ENCODE measurements around the gene TMEM131L. TPM values are rescaled to one million over a fixed set of nuclear protein-coding genes. Genes with fewer than 3 reads are reported as not detected.

Gene TMEM131L
- polyA plus RNA-seq, 2 of the 4 experiments (the other 2 are of a cell fraction) = 3.4 to 5.0 TPM

DNA sequence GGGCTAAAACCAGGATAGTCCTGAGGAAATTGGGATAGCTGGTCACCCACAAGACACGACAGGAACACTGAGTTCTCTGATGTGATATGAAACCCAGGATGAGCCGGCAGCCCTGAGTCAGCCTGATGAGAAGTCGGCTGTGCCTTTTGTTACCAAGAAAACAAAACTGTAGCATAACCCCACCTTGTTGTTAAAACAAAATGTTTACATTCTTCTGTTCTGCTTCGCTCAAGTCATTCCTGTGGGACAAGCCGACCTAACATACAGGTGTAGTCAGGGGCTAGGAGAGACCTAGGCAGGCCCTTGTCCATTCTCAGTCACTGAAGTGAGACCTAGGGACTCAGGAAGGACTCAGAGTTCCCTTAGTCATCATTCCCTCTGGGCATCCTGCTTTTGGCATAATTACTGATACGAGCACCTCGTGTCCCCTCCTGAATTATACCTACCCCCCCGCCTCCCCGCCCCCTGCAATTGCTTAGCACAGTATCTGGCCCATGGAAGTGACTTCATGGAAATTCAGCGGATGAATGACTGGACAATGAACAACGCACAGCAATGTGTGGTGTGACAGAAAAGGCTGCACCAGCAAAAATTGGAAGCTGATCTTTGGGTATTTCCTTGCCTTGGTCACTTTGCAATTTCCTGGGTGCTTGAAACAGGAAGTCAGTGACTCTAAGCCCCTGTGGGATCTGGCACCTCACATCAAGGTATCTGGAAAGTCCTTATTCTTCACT is 186.1 kb downstream of the TMEM131L start:
- Histone ChIP-seq H3K4me3 (no peak overlapping the region), H3K4me2 (no peak overlapping the region), H3K4me1 (no peaks in the 10 kb centered on the region), H3K27ac (no peak overlapping the region), H3K9me3 (no peaks in the 10 kb centered on the region)
- no peak for FAIRE-seq
- ChIA-PET POLR2A (no interaction called here), CTCF (interaction anchor here (0.6 to 1.2 kb wide), 2 partner anchors 9 to 98 kb away, joined by 3 read pairs; no protein-coding TSS in a partner anchor)
- no peak for ATAC-seq
- no peak for DNase-seq (ENCODE audit: low read depth in 1 of 2, low spot score in 1 of 2)
- 70% methylated on average over 9 of the region's 11 CpGs for WGBS (ENCODE audit: missing lambda C conversion rate)
- no peak for TF ChIP-seq RCOR1 (IDR thresholded peaks at IDR 0.05; ENCODE audit: low read depth, low read length)
- no peak for TF ChIP-seq MAFK (IDR thresholded peaks at IDR 0.05; ENCODE audit: partially characterized antibody)
- TF ChIP-seq HOXB13 (CRISPR knock-in tag; IDR thresholded peaks at IDR 0.05; ENCODE audit: low read depth) = no peak
- no peak for TF ChIP-seq CEBPB (IDR thresholded peaks at IDR 0.05)
- TF ChIP-seq PHF8 (IDR thresholded peaks at IDR 0.05; ENCODE audit: borderline replicate concordance, low read depth) = no peak
- TF ChIP-seq MAZ (IDR thresholded peaks at IDR 0.05; ENCODE audit: borderline replicate concordance, low read depth, low read length) = no peak
- TF ChIP-seq BHLHE40 (IDR thresholded peaks at IDR 0.05; ENCODE audit: low read depth, low read length) = no peak
- no peak for TF ChIP-seq ESRRA (IDR thresholded peaks at IDR 0.05; ENCODE audit: borderline replicate concordance, low read length)
- no peak for TF ChIP-seq ZFP36 (IDR thresholded peaks at IDR 0.05; ENCODE audit: borderline replicate concordance, partially characterized antibody)
- TF ChIP-seq EHMT2 (IDR thresholded peaks at IDR 0.05; ENCODE audit: low read depth) = no peak
- TF ChIP-seq, protein P1, sequence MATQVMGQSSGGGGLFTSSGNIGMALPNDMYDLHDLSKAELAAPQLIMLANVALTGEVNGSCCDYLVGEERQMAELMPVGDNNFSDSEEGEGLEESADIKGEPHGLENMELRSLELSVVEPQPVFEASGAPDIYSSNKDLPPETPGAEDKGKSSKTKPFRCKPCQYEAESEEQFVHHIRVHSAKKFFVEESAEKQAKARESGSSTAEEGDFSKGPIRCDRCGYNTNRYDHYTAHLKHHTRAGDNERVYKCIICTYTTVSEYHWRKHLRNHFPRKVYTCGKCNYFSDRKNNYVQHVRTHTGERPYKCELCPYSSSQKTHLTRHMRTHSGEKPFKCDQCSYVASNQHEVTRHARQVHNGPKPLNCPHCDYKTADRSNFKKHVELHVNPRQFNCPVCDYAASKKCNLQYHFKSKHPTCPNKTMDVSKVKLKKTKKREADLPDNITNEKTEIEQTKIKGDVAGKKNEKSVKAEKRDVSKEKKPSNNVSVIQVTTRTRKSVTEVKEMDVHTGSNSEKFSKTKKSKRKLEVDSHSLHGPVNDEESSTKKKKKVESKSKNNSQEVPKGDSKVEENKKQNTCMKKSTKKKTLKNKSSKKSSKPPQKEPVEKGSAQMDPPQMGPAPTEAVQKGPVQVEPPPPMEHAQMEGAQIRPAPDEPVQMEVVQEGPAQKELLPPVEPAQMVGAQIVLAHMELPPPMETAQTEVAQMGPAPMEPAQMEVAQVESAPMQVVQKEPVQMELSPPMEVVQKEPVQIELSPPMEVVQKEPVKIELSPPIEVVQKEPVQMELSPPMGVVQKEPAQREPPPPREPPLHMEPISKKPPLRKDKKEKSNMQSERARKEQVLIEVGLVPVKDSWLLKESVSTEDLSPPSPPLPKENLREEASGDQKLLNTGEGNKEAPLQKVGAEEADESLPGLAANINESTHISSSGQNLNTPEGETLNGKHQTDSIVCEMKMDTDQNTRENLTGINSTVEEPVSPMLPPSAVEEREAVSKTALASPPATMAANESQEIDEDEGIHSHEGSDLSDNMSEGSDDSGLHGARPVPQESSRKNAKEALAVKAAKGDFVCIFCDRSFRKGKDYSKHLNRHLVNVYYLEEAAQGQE (IDR thresholded peaks at IDR 0.05) = no peak
- no peak for TF ChIP-seq POLR2A (IDR thresholded peaks at IDR 0.05; ENCODE audit: low read length)
- TF ChIP-seq EP300 (IDR thresholded peaks at IDR 0.05) = no peak
- no peak for TF ChIP-seq POLR2AphosphoS2 (conservative IDR thresholded peaks at IDR 0.05; ENCODE audit: low read length)
- no peak for TF ChIP-seq EHF (CRISPR knock-in tag; IDR thresholded peaks at IDR 0.05)
- TF ChIP-seq ZNF302 (CRISPR knock-in tag; IDR thresholded peaks at IDR 0.05) = no peak
- TF ChIP-seq, protein P2, sequence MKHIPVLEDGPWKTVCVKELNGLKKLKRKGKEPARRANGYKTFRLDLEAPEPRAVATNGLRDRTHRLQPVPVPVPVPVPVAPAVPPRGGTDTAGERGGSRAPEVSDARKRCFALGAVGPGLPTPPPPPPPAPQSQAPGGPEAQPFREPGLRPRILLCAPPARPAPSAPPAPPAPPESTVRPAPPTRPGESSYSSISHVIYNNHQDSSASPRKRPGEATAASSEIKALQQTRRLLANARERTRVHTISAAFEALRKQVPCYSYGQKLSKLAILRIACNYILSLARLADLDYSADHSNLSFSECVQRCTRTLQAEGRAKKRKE (CRISPR knock-in tag; IDR thresholded peaks at IDR 0.05; ENCODE audit: low read depth) = no peak
- TF ChIP-seq, protein P3, sequence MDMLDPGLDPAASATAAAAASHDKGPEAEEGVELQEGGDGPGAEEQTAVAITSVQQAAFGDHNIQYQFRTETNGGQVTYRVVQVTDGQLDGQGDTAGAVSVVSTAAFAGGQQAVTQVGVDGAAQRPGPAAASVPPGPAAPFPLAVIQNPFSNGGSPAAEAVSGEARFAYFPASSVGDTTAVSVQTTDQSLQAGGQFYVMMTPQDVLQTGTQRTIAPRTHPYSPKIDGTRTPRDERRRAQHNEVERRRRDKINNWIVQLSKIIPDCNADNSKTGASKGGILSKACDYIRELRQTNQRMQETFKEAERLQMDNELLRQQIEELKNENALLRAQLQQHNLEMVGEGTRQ (IDR thresholded peaks at IDR 0.05) = no peak
- TF ChIP-seq RAD21 (conservative IDR thresholded peaks at IDR 0.05 in 1 of 2, IDR thresholded peaks at IDR 0.05 in 1 of 2) = no peak
- TF ChIP-seq FOSL2 (IDR thresholded peaks at IDR 0.05) = no peak
- TF ChIP-seq FOSL2 (CRISPR knock-in tag; IDR thresholded peaks at IDR 0.05) = no peak

DNA sequence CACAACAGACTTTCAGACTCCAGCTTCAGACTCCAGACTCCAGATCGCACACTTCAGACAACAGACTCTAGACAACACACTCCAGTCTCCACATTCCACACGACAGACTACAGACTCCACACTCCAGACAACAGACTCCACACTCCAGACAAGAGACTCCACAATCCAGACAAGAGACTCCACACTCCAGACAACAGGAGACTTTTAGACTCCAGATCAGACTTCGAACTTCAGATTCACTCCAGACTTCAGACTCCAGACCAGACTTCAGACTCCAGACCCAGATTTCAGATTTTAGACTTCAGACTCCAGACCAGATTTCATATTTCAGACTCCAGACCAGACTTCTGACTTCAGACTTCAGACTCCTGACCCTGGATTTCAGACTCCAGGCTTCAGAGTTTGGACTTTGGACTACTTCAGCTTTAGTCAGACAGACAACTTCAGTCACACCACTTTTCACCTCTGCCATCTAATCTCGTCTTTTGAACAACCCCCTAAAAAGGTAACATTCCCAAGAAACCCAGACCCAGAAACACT is 188.9 kb downstream of the TMEM131L start:
- FAIRE-seq (no peak), DNase-seq (ENCODE audit: low read depth in 1 of 2, low spot score in 1 of 2) (no peak), ATAC-seq (no peak)
- CTCF ChIA-PET = interaction anchor here (0.7 to 1.1 kb wide), 2 partner anchors 10 to 12 kb away, joined by 3 read pairs; no protein-coding TSS in a partner anchor
- Histone ChIP-seq H3K4me2 (no peak overlapping the region), H3K9me3 (no peaks in the 10 kb centered on the region), H3K27ac (no peak overlapping the region), H3K4me1 (no peaks in the 10 kb centered on the region), H3K4me3 (no peak overlapping the region)
- 21% methylated on average over 4 of the region's 4 CpGs for WGBS (ENCODE audit: missing lambda C conversion rate)
- POLR2A ChIA-PET = no interaction called here
- TF ChIP-seq POLR2AphosphoS2 (conservative IDR thresholded peaks at IDR 0.05; ENCODE audit: low read length) (no peak), HOXB5 (CRISPR knock-in tag; IDR thresholded peaks at IDR 0.05) (no peak), CEBPB (IDR thresholded peaks at IDR 0.05) (no peak), ZSCAN20 (CRISPR knock-in tag; IDR thresholded peaks at IDR 0.05) (no peak)
- TF ChIP-seq, protein P4, sequence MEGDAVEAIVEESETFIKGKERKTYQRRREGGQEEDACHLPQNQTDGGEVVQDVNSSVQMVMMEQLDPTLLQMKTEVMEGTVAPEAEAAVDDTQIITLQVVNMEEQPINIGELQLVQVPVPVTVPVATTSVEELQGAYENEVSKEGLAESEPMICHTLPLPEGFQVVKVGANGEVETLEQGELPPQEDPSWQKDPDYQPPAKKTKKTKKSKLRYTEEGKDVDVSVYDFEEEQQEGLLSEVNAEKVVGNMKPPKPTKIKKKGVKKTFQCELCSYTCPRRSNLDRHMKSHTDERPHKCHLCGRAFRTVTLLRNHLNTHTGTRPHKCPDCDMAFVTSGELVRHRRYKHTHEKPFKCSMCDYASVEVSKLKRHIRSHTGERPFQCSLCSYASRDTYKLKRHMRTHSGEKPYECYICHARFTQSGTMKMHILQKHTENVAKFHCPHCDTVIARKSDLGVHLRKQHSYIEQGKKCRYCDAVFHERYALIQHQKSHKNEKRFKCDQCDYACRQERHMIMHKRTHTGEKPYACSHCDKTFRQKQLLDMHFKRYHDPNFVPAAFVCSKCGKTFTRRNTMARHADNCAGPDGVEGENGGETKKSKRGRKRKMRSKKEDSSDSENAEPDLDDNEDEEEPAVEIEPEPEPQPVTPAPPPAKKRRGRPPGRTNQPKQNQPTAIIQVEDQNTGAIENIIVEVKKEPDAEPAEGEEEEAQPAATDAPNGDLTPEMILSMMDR (IDR thresholded peaks at IDR 0.05) = no peak
- TF ChIP-seq, protein P5, sequence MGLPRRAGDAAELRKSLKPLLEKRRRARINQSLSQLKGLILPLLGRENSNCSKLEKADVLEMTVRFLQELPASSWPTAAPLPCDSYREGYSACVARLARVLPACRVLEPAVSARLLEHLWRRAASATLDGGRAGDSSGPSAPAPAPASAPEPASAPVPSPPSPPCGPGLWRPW (IDR thresholded peaks at IDR 0.05) = no peak
- TF ChIP-seq, protein P6, sequence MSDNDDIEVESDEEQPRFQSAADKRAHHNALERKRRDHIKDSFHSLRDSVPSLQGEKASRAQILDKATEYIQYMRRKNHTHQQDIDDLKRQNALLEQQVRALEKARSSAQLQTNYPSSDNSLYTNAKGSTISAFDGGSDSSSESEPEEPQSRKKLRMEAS (IDR thresholded peaks at IDR 0.05) = no peak

Measured in A549 (cell line).